GM19455 (cell line): ENCODE measurements around the gene VPS52.

Source experiments
- ATAC-seq: cut with Tn5 transposase; IDR thresholded peaks from one replicate; pipeline ENCODE4 v1.9.1; 2021; ENCODE audit not compliant: unreplicated experiment

Gene VPS52

DNA sequence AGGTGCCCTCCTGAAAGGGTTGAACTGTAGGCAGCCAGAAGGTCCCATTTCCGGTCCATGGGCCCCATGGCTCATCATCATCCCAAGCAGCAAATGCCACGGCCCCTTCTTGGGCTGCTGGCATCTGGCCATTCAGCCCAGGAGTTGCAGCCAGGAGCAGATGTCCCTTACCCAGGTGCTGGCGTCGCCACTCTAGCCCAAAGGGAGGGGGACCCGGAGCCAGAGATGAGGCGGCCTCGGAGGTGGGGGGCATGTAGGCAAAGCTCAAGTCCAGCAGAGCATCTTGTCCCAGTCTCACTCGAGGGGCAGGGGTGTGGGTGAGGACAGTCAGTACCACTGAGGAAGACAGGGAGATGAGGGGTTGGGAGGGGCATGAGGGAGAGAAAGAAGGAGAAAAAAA lies 33.4 kb upstream of the VPS52 start:
- ATAC-seq, result no peak

DNA sequence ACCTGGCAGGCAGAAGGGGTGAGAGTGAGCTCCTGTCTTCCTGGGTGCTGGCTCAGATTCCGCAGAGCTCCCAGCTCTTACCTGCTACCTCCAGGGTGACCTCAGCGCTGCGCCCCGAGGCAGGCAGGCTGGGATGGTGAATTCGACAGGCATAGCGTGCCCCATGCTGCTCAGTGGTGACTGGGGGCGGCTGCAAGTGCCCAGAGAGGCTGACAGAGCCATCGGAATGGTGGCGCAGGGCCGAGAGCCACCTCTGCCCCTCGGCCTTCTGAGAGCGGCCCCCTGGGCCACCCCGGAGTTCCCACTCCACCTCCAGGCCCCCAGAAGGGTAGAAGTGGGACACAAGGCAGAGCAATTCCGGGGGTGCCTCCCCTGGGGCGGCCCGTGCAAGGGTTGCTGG lies 32.5 kb upstream of the VPS52 start:
- ATAC-seq, result no peak

GRCh38 chr6:33301877-33302276 lies 30.2 kb upstream of the VPS52 start:
- ATAC-seq, result no peak

- peak; percentile 67 for ATAC-seq
These were observed 27.7 kb upstream of the VPS52 start for GRCh38 chr6:33299237-33299944.

DNA sequence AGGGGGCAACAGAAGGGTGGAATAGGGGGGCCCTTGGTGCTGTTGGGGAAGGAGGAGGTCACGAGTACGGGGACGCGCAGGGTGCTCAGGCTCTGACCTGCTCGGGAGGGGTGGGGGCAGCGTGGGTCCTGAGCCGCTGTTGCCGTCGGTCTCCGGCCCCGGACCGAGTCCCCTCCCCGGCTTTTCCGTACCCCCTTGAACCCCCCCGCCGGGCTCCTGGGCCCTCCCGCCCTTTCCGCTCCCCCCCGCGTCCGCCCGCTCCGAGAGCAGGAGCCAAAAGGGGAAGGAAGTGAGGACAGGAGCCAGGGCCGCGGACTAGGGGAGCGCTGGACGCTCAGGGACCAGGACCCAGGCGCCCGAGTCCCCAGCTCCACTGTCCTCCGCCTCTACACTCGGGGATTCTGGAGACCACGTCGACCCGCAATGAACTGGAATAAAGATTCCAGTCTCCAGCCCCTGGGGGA lies 27.1 kb upstream of the VPS52 start, which contains the start of gene RGL2:
RGL2 (minus strand) TSS at position 170 of the 464 bp plus-strand sequence. CDS start 332 bp downstream, outside the sequence.
- peak; percentile 22 for ATAC-seq

- no peak for ATAC-seq
These were observed 26.5 kb upstream of the VPS52 start for GRCh38 chr6:33297956-33298772.

- ATAC-seq, result no peak
These were observed 25.8 kb upstream of the VPS52 start for GRCh38 chr6:33297406-33297955.

GRCh38 chr6:33296797-33297405 lies 25.2 kb upstream of the VPS52 start:
- ATAC-seq, result no peak

- no peak for ATAC-seq
These were observed 24.1 kb upstream of the VPS52 start for GRCh38 chr6:33295621-33296369.

GRCh38 chr6:33294086-33294823 lies 22.6 kb upstream of the VPS52 start:
- no peak for ATAC-seq

DNA sequence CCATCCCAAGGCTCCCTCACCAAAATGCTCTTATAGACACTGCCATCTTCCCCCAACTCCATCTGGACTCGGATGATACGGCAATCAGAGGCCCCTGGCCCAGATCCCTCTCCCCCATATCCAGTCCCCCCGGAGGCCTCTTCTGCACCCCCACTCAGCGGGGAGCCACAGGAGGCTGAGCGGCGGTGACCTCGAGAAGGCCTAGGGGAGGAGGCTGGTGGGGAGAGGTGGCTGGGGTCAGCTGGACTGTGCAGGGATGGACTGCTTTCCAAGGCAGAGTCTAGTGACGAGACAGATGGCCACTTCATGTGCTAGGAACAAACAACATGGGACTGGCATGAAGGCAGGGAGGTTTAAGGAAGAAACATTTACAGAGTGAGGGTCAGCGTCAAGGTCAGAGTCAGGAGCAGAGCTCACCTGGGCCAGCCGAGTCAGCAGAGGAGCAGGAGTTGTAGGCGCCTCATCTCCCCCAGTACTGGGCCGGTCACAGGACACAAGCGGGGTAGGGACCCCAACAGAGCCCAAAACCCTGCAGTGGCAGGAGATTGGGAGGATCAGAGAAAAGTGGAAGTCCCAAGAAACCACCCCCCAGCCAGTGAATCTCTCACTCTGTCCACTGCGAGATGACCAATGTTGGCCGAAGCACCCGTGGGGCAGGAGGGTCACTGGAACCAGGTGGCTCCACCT lies 21.5 kb upstream of the VPS52 start:
- no peak for ATAC-seq

DNA sequence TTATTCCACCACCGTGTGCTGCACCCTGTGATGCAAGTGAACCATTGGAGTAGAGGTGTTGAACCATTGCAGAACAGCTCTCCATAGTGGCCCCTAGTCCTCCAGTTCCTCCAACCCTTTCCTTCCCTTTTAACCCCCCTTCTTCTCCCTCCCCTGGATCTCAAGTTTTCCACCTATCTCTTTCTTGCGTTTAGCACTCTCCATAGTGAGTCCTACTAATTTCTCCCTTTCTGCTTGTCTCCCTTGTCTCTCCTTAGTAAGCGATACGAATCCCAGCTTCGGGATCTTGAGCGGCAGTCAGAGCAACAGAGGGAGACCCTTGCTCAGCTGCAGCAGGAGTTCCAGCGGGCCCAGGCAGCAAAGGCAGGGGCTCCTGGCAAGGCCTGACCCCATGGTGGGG lies 18.8 kb upstream of the VPS52 start:
- no peak for ATAC-seq

GRCh38 chr6:33289784-33290315 lies 18.2 kb upstream of the VPS52 start:
- no peak for ATAC-seq

DNA sequence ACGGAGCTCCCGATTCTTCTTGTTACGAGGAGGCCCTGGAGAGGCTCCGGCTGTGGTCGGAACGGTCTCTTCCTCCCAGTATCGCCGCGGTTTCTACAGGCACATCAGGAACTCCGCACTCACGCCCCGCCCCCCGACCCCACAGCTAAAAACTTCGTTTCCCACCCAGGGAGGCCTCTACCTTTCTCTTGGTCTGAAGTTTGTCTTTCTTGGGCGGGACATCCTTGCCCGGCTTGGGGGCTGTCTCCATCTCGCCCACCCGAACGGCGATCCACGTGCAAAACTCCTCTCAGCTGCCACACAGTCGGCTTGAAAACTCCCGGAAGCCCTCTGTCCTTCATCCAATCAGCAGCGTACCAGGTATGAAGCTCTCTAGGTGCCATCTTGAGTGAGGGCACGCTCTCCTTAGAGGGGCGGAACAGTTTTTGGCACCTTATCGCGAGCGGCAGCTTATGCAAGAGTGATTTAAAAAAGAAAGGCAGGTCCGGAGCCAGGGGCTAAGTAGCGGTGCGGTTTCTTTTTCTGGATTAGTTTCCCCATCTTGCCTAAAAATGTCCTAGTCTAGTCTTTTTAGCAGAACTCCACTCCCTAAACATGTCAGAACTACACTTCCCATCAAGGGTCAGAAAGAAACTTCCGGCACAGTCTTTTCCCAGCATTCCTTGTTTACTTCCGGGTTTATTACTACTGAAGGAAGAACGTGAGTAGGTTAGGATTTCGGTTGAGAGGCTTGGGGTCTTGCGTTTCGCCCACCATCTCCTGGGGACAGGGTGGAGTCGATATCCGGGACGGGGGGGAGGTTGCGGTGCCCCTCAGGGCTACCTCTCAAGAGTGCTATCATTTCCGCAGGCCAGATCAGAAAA lies 17.5 kb upstream of the VPS52 start, which contains the start of the genes PFDN6 and WDR46:
PFDN6 (plus strand) TSS at position 681 of the 863 bp plus-strand sequence. CDS start 256 bp downstream, outside the sequence.
WDR46 (minus strand) TSS at position 319 of the 863 bp plus-strand sequence; CDS start at position 250, 69 bp downstream.
- peak; percentile 79 for ATAC-seq

DNA sequence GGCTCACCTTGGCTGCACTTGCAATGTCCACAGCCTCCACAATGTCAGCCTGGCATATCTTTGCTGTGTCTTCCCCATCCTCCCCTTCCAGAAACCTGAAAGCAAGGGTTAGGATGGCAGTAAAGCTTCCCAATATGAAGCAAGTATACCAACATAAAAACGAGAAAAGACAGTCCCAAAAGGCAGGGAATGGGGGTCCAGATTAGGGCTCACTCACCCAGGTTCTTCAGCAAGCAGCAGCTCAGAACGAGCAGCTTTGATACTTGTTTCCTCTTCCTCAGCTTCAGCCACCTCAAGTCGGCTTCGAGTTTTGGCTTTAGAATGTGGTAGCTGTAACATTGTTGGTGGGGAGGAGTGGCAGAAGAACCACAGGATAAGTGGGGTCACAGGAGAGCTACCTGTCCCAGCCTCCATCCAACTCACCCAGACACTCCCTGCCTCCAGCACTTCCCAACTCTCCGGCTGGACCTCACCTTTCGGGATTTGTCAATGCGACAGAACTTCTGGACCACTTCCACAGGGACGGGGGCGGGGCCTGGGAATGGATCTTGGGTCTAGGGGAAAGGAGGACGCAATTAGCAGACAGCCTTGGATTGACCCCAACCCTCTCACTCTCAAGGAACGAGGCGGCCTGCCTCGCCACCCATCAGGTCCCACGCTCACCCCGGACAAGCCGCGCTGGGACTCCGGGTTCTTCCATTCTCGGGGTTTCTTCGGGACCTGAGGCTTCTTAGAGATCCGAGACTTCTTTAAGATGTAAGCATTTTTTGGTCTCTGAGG lies 16.7 kb upstream of the VPS52 start:
- ATAC-seq, result no peak

- no peak for ATAC-seq
These were observed 15.6 kb upstream of the VPS52 start for GRCh38 chr6:33286946-33287914.
